Endothelial cell of umbilical vein (primary cell): ENCODE measurements around the gene KY. TPM values are rescaled to one million over a fixed set of nuclear protein-coding genes. Genes with fewer than 3 reads are reported as not detected.

ENCODE experiments used
- BruUV-seq: library from RNA; stranded (reverse); fragments of 400-500 nt; replicated peaks from 2 replicates; lab custom pipeline; 2021; lab: Mats Ljungman, UMichigan
- CTCF ChIA-PET: fragments of 300-600, 350-600 bp; sonication (Branson Sonifier 250); formaldehyde crosslinking; loops from one replicate; lab custom pipeline; 2021; ENCODE audit warnings: antibody characterized with exemption, inconsistent platforms; lab: Charles Lee
- POLR2A ChIA-PET: fragments of 300-600, 350-600 bp; sonication (Branson Sonifier 250); formaldehyde crosslinking; loops from one replicate; lab custom pipeline; 2021; ENCODE audit warnings: antibody characterized with exemption, inconsistent platforms; lab: Charles Lee
- DNase-seq: peaks from one replicate; pipeline ENCODE4 v3.0.0-alpha.2; 2011; ENCODE audit warnings: low read depth, low spot score
- FAIRE-seq: peaks from 2 replicates; lab custom pipeline; 2011; peaks lifted over from hg19 to GRCh38; lab: Jason Lieb, UNC
- H2AFZ ChIP-seq: 2 replicates; pipeline ENCODE4 v1.6.0; 2012; ENCODE audit warnings: low read depth, low read length, control low read depth, inconsistent platforms
- H3K27ac ChIP-seq: 2 replicates; pipeline ENCODE4 v1.5.1; 2011; ENCODE audit warnings: low read depth, mild to moderate bottlenecking, control low read depth, low read length, moderate library complexity; ENCODE audit not compliant: insufficient read depth
- H3K27me3 ChIP-seq, 2 experiments: 2 replicates each; pipeline versions ENCODE4 v1.6.0 to v1.6.1; 2011; ENCODE audit warnings: low read length in 2 of 2, mixed read lengths in 1 of 2; ENCODE audit not compliant: control insufficient read depth in 2 of 2, insufficient read depth in 2 of 2
- H3K36me3 ChIP-seq, 2 experiments: 2 replicates in 1 of 2; 3 replicates in 1 of 2; pipeline ENCODE4 v1.5.1; 2011; ENCODE audit warnings: low read length in 2 of 2, mild to moderate bottlenecking in 1 of 2, moderate library complexity in 1 of 2; ENCODE audit not compliant: control insufficient read depth in 2 of 2, insufficient read depth in 2 of 2; ENCODE audit errors: extremely low read depth in 1 of 2
- H3K4me1 ChIP-seq: 3 replicates; pipeline ENCODE4 v1.5.1; 2011; ENCODE audit warnings: mild to moderate bottlenecking, low read length; ENCODE audit not compliant: control insufficient read depth, insufficient read depth; ENCODE audit errors: extremely low read depth
- H3K4me2 ChIP-seq: 2 replicates; pipeline ENCODE4 v1.6.1; 2011; ENCODE audit warnings: low read length, control low read depth, mixed read lengths; ENCODE audit not compliant: insufficient read depth
- H3K4me3 ChIP-seq, 3 experiments: fragments of 200-600 bp in 1 of 3; sonication (generic), shearing (Covaris generic) in 1 of 3; replicated peaks in 1 of 3; 2 replicates each; pipeline ENCODE4 v1.5.1; 2011 to 2016; ENCODE audit warnings: control low read depth in 3 of 3, low read length in 3 of 3, mild to moderate bottlenecking in 2 of 3, inconsistent platforms in 1 of 3, low read depth in 1 of 3, moderate library complexity in 1 of 3; ENCODE audit not compliant: insufficient read depth in 1 of 3
- H3K79me2 ChIP-seq: 2 replicates; pipeline ENCODE4 v1.6.0; 2012; ENCODE audit warnings: low read length, inconsistent platforms; ENCODE audit not compliant: control insufficient read depth, insufficient read depth
- H3K9ac ChIP-seq: replicated peaks from 2 replicates; pipeline ENCODE3; 2011; ENCODE audit warnings: low read length, control low read depth; ENCODE audit not compliant: insufficient read depth; ENCODE audit errors: extremely low read depth
- H3K9me1 ChIP-seq: replicated peaks from 3 replicates; pipeline ENCODE4 v1.6.0; 2011; ENCODE audit warnings: mild to moderate bottlenecking, low read length; ENCODE audit not compliant: control insufficient read depth, insufficient read depth; ENCODE audit errors: extremely low read depth
- H3K9me3 ChIP-seq: replicated peaks from 2 replicates; pipeline ENCODE4 v1.5.1; 2012; ENCODE audit warnings: low read length, inconsistent platforms; ENCODE audit not compliant: control insufficient read depth, insufficient read depth
- H4K20me1 ChIP-seq: replicated peaks from 2 replicates; pipeline ENCODE3; 2011; ENCODE audit warnings: mild to moderate bottlenecking, low read length; ENCODE audit not compliant: control insufficient read depth, insufficient read depth; ENCODE audit errors: extremely low read depth
- EZH2 ChIP-seq: IDR thresholded peaks from 2 replicates; pipeline ENCODE4 v1.6.1; 2012; ENCODE audit warnings: borderline replicate concordance, low read depth, mild to moderate bottlenecking, moderate library complexity, low read length, inconsistent platforms; ENCODE audit not compliant: severe bottlenecking
- FOS ChIP-seq: IDR thresholded peaks from 2 replicates; pipeline ENCODE4 v1.6.1; 2011; ENCODE audit warnings: mild to moderate bottlenecking, low read length, moderate library complexity, borderline replicate concordance; ENCODE audit not compliant: insufficient read depth
- GATA2 ChIP-seq: IDR thresholded peaks from 2 replicates; pipeline ENCODE4 v1.7.0; 2011; ENCODE audit warnings: low read depth, mild to moderate bottlenecking, moderate library complexity, mixed read lengths, low read length; ENCODE audit not compliant: insufficient read length, insufficient read depth
- JUN ChIP-seq: IDR thresholded peaks from 2 replicates; pipeline ENCODE4 v1.6.1; 2011; ENCODE audit warnings: borderline replicate concordance, low read depth; ENCODE audit not compliant: insufficient read length, insufficient read depth
- MYC ChIP-seq: IDR thresholded peaks from one replicate; pipeline ENCODE4 v1.6.1; 2011; ENCODE audit warnings: mild to moderate bottlenecking, low read depth, low read length
- POLR2A ChIP-seq: IDR thresholded peaks from 2 replicates; pipeline ENCODE4 v1.6.1; 2012; ENCODE audit warnings: low read depth, mild to moderate bottlenecking, control low read depth, low read length
- POLR2AphosphoS5 ChIP-seq: IDR thresholded peaks from 2 replicates; pipeline ENCODE4 v1.6.1; 2012; ENCODE audit warnings: low read depth, mild to moderate bottlenecking, control low read depth, low read length, moderate library complexity; ENCODE audit not compliant: insufficient read depth
- dilution Hi-C: fragments of 300-500 bp; cut with MboI; formaldehyde crosslinking; loops from one replicate; pipeline ENCODE4 v1.15.0; 2019; ENCODE audit warnings: low sequenced_read_pairs; ENCODE audit not compliant: extremely low pct_ligation_motif_present
- intact Hi-C: fragments of 100-400 bp; cut with micrococcal nuclease; formaldehyde crosslinking; loops from one replicate; pipeline ENCODE4 v1.10.0; 2022
- polyA plus RNA-seq, 4 experiments: library from polyadenylated mRNA; depleted of rRNA in 3 of 4; stranded (reverse) in 3 of 4; unstranded in 1 of 4; fragments of >200 nt; gene quantifications; 2 replicates each; pipeline versions ENCODE4 v1.2.1 to v1.2.3, GENCODE V29; 2011 to 2012; ENCODE audit warnings: missing spikeins in 1 of 4
- total RNA-seq: library from RNA; stranded (reverse); gene quantifications from 2 replicates; pipeline ENCODE4 v1.2.3, GENCODE V29; 2021
- TF ChIP-seq, protein P1 (sequence below): IDR thresholded peaks from 2 replicates; pipeline ENCODE4 v1.6.1; 2011; ENCODE audit not compliant: insufficient read depth, insufficient read length
- TF ChIP-seq, protein P2 (sequence below), 2 donors: IDR thresholded peaks; 1 replicate in 1 of 2; 2 replicates in 1 of 2; pipeline ENCODE4 v1.5.1; 2011; ENCODE audit warnings: low read length in 2 of 2, mild to moderate bottlenecking in 2 of 2, moderate library complexity in 2 of 2, control low read depth in 1 of 2, inconsistent platforms in 1 of 2, low read depth in 1 of 2; ENCODE audit not compliant: insufficient read depth in 1 of 2; ENCODE audit errors: extremely low read depth in 1 of 2

KY gene
- total and polyA plus RNA-seq, 2 donors (not counting 3 experiments of a cell fraction or from before 2014, with no cell fraction given), result not detected

DNA sequence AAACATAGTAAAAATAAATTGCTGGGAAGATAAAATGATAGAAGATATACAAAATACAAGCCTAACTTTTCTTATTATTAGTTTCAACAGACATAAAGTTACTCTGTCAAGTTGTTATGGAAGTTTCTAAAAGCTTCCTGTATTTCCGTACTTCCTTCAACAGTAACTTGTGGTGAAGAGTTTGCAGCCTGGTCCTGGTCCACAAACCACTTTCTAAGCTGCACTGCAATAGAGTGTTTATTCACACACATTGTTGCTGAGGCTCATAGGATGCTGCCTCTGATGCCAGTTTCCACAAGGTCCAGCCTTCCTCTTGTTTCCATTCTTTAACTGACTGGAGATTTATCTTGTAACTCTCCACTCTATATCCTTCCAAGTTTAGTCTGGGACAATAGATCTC is 39.4 kb upstream of the KY start:
- no peak overlapping the region for H3K4me3 ChIP-seq
- TF ChIP-seq, protein P1, sequence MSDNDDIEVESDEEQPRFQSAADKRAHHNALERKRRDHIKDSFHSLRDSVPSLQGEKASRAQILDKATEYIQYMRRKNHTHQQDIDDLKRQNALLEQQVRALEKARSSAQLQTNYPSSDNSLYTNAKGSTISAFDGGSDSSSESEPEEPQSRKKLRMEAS, result no peak
- TF ChIP-seq JUN (no peak), POLR2AphosphoS5 (no peak), MYC (no peak), EZH2 (no peak), GATA2 (no peak), POLR2A (no peak), FOS (no peak)
- TF ChIP-seq, protein P2, sequence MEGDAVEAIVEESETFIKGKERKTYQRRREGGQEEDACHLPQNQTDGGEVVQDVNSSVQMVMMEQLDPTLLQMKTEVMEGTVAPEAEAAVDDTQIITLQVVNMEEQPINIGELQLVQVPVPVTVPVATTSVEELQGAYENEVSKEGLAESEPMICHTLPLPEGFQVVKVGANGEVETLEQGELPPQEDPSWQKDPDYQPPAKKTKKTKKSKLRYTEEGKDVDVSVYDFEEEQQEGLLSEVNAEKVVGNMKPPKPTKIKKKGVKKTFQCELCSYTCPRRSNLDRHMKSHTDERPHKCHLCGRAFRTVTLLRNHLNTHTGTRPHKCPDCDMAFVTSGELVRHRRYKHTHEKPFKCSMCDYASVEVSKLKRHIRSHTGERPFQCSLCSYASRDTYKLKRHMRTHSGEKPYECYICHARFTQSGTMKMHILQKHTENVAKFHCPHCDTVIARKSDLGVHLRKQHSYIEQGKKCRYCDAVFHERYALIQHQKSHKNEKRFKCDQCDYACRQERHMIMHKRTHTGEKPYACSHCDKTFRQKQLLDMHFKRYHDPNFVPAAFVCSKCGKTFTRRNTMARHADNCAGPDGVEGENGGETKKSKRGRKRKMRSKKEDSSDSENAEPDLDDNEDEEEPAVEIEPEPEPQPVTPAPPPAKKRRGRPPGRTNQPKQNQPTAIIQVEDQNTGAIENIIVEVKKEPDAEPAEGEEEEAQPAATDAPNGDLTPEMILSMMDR (IDR thresholded peaks at IDR 0.05; ENCODE audit: extremely low read depth in 1 of 2, insufficient read depth in 1 of 2, low read depth in 1 of 2, low read length in 2 of 2), result no peak
- H3K27me3 ChIP-seq, result no peaks in the 10 kb centered on the region
- no peaks in the 10 kb centered on the region for H3K36me3 ChIP-seq
- no peak for DNase-seq
- H3K9me3 ChIP-seq, result no peaks in the 10 kb centered on the region
- no peak overlapping the region for H2AFZ ChIP-seq
- H3K9ac ChIP-seq, result no peak overlapping the region
- H3K4me1 ChIP-seq, result no peaks in the 10 kb centered on the region
- CTCF ChIA-PET, result no interaction called here
- FAIRE-seq, result no peak
- no peak overlapping the region for H3K4me2 ChIP-seq
- dilution Hi-C loops (no loop called here), intact Hi-C loops (no loop called here)
- no peak overlapping the region for H3K27ac ChIP-seq
- POLR2A ChIA-PET, result no interaction called here
- H3K79me2 ChIP-seq, result no peaks in the 10 kb centered on the region
- no peaks in the 10 kb centered on the region for H4K20me1 ChIP-seq
- no TSS peak for BruUV-seq
- no peaks in the 10 kb centered on the region for H3K9me1 ChIP-seq
